Thyroid gland (tissue), 4 donors: Measurements from ENCODE around the gene KLF17. TPM values are rescaled to one million over a fixed set of nuclear protein-coding genes. Genes with fewer than 3 reads are reported as not detected.

Experiments used
- DNase-seq, 2 donors: peaks; one replicate each; pipeline ENCODE4 v3.0.0-alpha.2; 2019
- H3K27ac ChIP-seq, 3 donors: fragments of 200-600 bp; sonication (generic); 1 replicate in 2 of 3; 2 replicates in 1 of 3; pipeline ENCODE4 v1.5.1; 2016 to 2019; ENCODE audit warnings: mild to moderate bottlenecking in 1 of 3, moderate library complexity in 1 of 3
- H3K27me3 ChIP-seq: fragments of 200-600 bp; sonication (generic); one replicate; pipeline ENCODE4 v1.5.1; 2019
- H3K36me3 ChIP-seq, 2 donors: fragments of 200-600 bp; sonication (generic); one replicate each; pipeline ENCODE4 v1.5.1; 2016 to 2019
- H3K4me1 ChIP-seq, 2 donors: fragments of 200-600 bp; sonication (generic); one replicate each; pipeline ENCODE4 v1.5.1; 2017 to 2019
- H3K4me3 ChIP-seq, 3 donors: fragments of 200-600 bp; sonication (generic); replicated peaks in 1 of 3; 1 replicate in 2 of 3; 2 replicates in 1 of 3; pipeline ENCODE4 v1.5.1; 2016; ENCODE audit warnings: mild to moderate bottlenecking in 1 of 3
- H3K9me3 ChIP-seq: fragments of 200-600 bp; sonication (generic); one replicate; pipeline ENCODE4 v1.5.1; 2017
- CTCF ChIP-seq, 6 experiments: fragments of 200-600 bp in 3 of 6; fragments of 450-650 bp in 3 of 6; sonication (generic) in 3 of 6; IDR thresholded peaks; one replicate each; pipeline ENCODE4 v1.5.1; 2016 to 2019; ENCODE audit warnings: antibody characterized with exemption in 6 of 6, mild to moderate bottlenecking in 2 of 6, inconsistent platforms in 1 of 6, moderate library complexity in 1 of 6
- POLR2A ChIP-seq, 2 donors: fragments of 450-650 bp; IDR thresholded peaks; one replicate each; pipeline ENCODE4 v1.6.1; 2017; ENCODE audit warnings: antibody characterized with exemption in 2 of 2, mild to moderate bottlenecking in 2 of 2, moderate library complexity in 1 of 2
- whole genome bisulfite sequencing, 2 donors: methylation state at CpG; one replicate each; pipeline ENCODE4 v1.1.5; 2017; 5-methylcytosine and 5-hydroxymethylcytosine counted together
- intact Hi-C: fragments of 100-400 bp; cut with DNase I; formaldehyde crosslinking; loops from one replicate; pipeline ENCODE4 v1.15.1; 2023
- total RNA-seq, 4 donors: library from RNA; depleted of rRNA; stranded (reverse); fragments of >200 nt; gene quantifications; one replicate each; pipeline ENCODE4 v1.2.3, GENCODE V29; 2016

The KLF17 gene
- total RNA-seq, 4 donors from 2014 or later, result not detected

DNA sequence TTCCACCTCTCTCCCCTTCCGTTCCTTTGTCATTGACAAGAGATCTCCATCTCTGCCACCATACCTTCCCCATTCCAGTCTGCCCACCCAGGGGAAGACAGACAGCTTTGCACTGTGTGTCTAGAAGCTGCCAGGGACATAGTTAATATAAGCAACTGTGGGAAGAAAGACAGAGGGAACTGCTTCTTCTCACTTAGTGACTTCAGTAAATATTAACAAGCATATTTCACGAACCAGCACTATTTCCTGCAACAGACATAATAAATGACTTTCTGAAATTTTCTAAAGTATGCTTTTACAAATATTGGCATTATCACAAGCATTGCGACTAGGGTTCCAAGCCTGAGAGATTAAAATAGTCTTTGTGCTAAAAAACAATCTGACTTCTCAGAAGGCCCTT, 44.2 kb upstream of the KLF17 start:
- Histone ChIP-seq H3K4me1 (no peaks in the 10 kb centered on the region), H3K36me3 (no peaks in the 10 kb centered on the region), H3K27ac (no peak overlapping the region), H3K9me3 (no peaks in the 10 kb centered on the region), H3K4me3 (no peak overlapping the region), H3K27me3 (no peaks in the 10 kb centered on the region)
- intact Hi-C loops, result no loop called here
- TF ChIP-seq CTCF (IDR thresholded peaks at IDR 0.05), result no peak
- no peak for TF ChIP-seq POLR2A (IDR thresholded peaks at IDR 0.05)
- no peak for DNase-seq
- WGBS, 2 donors, result 63 to 76% methylated on average over 3 of the region's 3 CpGs

DNA sequence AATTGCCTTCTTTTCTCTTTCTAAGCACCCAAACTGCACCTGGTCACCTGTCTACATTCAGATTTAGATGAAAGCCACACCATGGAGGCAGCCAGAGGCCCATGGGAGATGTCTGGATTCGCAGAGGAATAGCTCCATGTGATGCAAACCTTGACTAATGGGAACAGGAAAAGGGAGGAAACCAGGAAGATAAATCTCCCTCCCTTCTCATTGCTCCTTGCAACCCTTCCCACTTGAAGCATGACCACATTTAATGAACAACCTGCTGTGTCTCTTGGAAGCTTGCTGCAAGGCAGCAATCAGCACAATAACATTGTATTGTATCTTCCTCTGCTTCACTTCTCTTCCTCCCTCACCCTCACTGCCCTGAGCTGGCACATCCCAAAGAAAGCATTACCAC, 42.6 kb upstream of the KLF17 start:
- no peak overlapping the region for H3K27ac ChIP-seq
- no peak for DNase-seq
- no peaks in the 10 kb centered on the region for H3K36me3 ChIP-seq
- intact Hi-C loops, result no loop called here
- H3K9me3 ChIP-seq, result no peaks in the 10 kb centered on the region
- no peaks in the 10 kb centered on the region for H3K4me1 ChIP-seq
- TF ChIP-seq CTCF (IDR thresholded peaks at IDR 0.05) (no peak), POLR2A (IDR thresholded peaks at IDR 0.05) (no peak)
- 48 to 74% methylated on average over 1 of the region's 1 CpG for WGBS, 2 donors
- H3K4me3 ChIP-seq, result no peak overlapping the region
- H3K27me3 ChIP-seq, result no peaks in the 10 kb centered on the region

DNA sequence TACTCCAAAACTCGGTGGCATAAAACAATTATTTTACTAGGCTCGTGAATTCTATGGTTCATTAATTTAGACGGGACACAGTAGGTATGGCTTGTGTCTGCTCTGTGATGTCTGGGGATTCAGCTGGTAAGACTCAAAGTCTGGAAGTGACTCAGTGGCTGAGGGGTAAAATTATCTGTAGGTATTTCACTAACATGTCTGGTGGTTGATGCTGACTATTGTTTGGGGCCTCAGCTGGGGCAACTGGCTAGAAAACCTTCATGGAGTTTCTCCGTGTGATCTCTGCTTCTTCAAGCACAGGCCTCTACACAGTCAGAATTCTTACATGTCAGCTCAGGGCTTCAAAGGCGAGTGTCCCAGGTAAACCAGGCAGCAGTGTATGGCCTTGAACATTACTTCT, 41.2 kb upstream of the KLF17 start:
- H3K4me3 ChIP-seq, result no peak overlapping the region
- no peaks in the 10 kb centered on the region for H3K36me3 ChIP-seq
- H3K27ac ChIP-seq, result no peak overlapping the region
- intact Hi-C loops, result no loop called here
- no peaks in the 10 kb centered on the region for H3K4me1 ChIP-seq
- H3K9me3 ChIP-seq, result no peaks in the 10 kb centered on the region
- no peak for TF ChIP-seq CTCF (IDR thresholded peaks at IDR 0.05)
- TF ChIP-seq POLR2A (IDR thresholded peaks at IDR 0.05), result no peak
- DNase-seq, result no peak
- no peaks in the 10 kb centered on the region for H3K27me3 ChIP-seq
- 86% methylated on average over 5 of the region's 5 CpGs for WGBS, 2 donors

- Histone ChIP-seq H3K4me3 (no peak overlapping the region), H3K4me1 (no peaks in the 10 kb centered on the region), H3K36me3 (no peaks in the 10 kb centered on the region), H3K27me3 (no peaks in the 10 kb centered on the region), H3K27ac (no peak overlapping the region), H3K9me3 (no peaks in the 10 kb centered on the region)
- no peak for DNase-seq
- TF ChIP-seq CTCF (IDR thresholded peaks at IDR 0.05), result no peak
- TF ChIP-seq POLR2A (IDR thresholded peaks at IDR 0.05), result no peak
- 51 to 64% methylated on average over 2 of the region's 2 CpGs for WGBS, 2 donors
- intact Hi-C loops, result no loop called here
Observed at GRCh38 chr1:44078104-44078503, 40.5 kb upstream of the KLF17 start.

DNA sequence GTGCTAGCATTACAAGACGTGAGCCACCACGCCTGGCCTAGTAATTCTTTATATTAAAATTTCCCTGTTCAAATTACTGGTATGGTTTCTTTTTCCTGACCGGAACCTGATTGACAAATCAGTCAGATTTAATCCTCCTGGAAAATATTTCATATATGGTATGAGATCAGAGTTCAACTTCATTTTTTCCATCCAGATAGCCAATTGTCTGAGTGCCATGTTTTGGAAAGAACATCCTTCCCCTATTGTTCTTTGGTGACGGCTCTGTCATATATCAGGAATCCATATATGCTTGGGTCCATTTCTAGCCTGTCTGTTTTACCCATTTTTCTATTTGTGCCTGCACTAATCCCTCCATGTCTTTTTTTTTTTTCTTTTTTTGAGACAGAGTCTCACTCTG, 39.1 kb upstream of the KLF17 start:
- intact Hi-C loops, result no loop called here
- H3K36me3 ChIP-seq, result no peaks in the 10 kb centered on the region
- H3K27ac ChIP-seq, result no peak overlapping the region
- DNase-seq, result no peak
- H3K27me3 ChIP-seq, result no peaks in the 10 kb centered on the region
- H3K4me3 ChIP-seq, result no peak overlapping the region
- H3K4me1 ChIP-seq, result no peaks in the 10 kb centered on the region
- no peaks in the 10 kb centered on the region for H3K9me3 ChIP-seq
- TF ChIP-seq POLR2A (IDR thresholded peaks at IDR 0.05) (no peak), CTCF (IDR thresholded peaks at IDR 0.05) (no peak)
- 91 to 94% methylated on average over 4 of the region's 4 CpGs for WGBS, 2 donors
